Thyroid gland (tissue), 4 donors: ENCODE measurements around the gene ZNF136.

Source experiments
- CTCF ChIP-seq, 6 experiments: fragments of 200-600 bp in 3 of 6; fragments of 450-650 bp in 3 of 6; sonication (generic) in 3 of 6; IDR thresholded peaks; one replicate each; pipeline ENCODE4 v1.5.1; 2016 to 2019; ENCODE audit warnings: antibody characterized with exemption in 6 of 6, mild to moderate bottlenecking in 2 of 6, inconsistent platforms in 1 of 6, moderate library complexity in 1 of 6
- POLR2A ChIP-seq, 2 donors: fragments of 450-650 bp; IDR thresholded peaks; one replicate each; pipeline ENCODE4 v1.6.1; 2017; ENCODE audit warnings: antibody characterized with exemption in 2 of 2, mild to moderate bottlenecking in 2 of 2, moderate library complexity in 1 of 2

- TF ChIP-seq CTCF (IDR thresholded peaks at IDR 0.05) (no peak), POLR2A (IDR thresholded peaks at IDR 0.05) (no peak)
These were observed 45.3 kb downstream of the ZNF136 start for GRCh38 chr19:12208221-12208620.
